ENCODE measurements around the gene EIF3B. TPM values are rescaled to one million over a fixed set of nuclear protein-coding genes. Genes with fewer than 3 reads are reported as not detected.

EIF3B gene
- total and polyA plus RNA-seq, 2 of the 4 experiments (the other 2 are of a cell fraction): 105 to 201 TPM

GRCh38 chr7:2358968-2359527, 4.4 kb downstream of the EIF3B start:
- Histone ChIP-seq H3K27ac (ENCODE audit: insufficient read depth, low read length) (no peak overlapping the region), H3K27me3 (ENCODE audit: control insufficient read depth, insufficient read depth, low read length) (no peaks in the 10 kb centered on the region), H4K5ac (ENCODE audit: low read depth, low read length) (no peak overlapping the region), H3K79me1 (ENCODE audit: low read depth in 1 of 2, low read length in 2 of 2) (peaks cover 12 to 56% of the 10 kb centered on the region in 2 experiments), H3K9me3 (ENCODE audit: control insufficient read depth, insufficient read depth, low read length) (no peaks in the 10 kb centered on the region), H3K23ac (ENCODE audit: low read depth, low read length) (no peak overlapping the region), H3K4me2 (ENCODE audit: low read depth, low read length) (no peak overlapping the region), H4K8ac (ENCODE audit: low read depth in 2 of 2, low read length in 2 of 2) (no peak overlapping the region), H3K9ac (ENCODE audit: low read depth, low read length) (no peak overlapping the region), H4K91ac (ENCODE audit: insufficient read depth, low read depth, low read length) (no peak overlapping the region), H3K4me3 (ENCODE audit: insufficient read depth, low read depth, low read length) (no peak overlapping the region), H2AK9ac (replicated peaks; ENCODE audit: low read depth, low read length, poor library complexity) (no peak overlapping the region), H3K36me3 (ENCODE audit: control insufficient read depth, insufficient read depth, low read length) (peaks cover 32% of the 10 kb centered on the region), H3K14ac (replicated peaks; ENCODE audit: low read depth, low read length) (no peak overlapping the region), H2AFZ (replicated peaks; ENCODE audit: low read length, poor library complexity) (no peak overlapping the region), H3K9me1 (ENCODE audit: insufficient read depth, low read length) (peaks cover 8% of the 10 kb centered on the region), H3K4ac (ENCODE audit: low read depth, low read length) (no peak overlapping the region), H4K20me1 (ENCODE audit: insufficient read depth, low read length) (peaks cover 72% of the 10 kb centered on the region), H3K18ac (ENCODE audit: low read depth, low read length) (no peak overlapping the region), H2BK15ac (ENCODE audit: low read depth, low read length) (no peak overlapping the region), H2BK120ac (ENCODE audit: low read depth, low read length) (no peak overlapping the region), H3K56ac (ENCODE audit: extremely low read depth, insufficient read depth, low read length) (no peak overlapping the region), H2BK20ac (ENCODE audit: low read depth, low read length) (no peak overlapping the region), H2AK5ac (ENCODE audit: low read depth, low read length) (0 out of 2 replicates have a peak overlapping the region, but pooled peaks have one; percentile 12), H3K4me1 (ENCODE audit: control insufficient read depth, insufficient read depth, low read length) (peaks cover 6% of the 10 kb centered on the region; the same call in 1 of the 2 replicates), H2BK5ac (ENCODE audit: low read depth, low read length, poor library complexity, severe bottlenecking) (no peak overlapping the region)
- TF ChIP-seq CTCF (conservative IDR thresholded peaks at IDR 0.05; ENCODE audit: low read depth, low read length): no peak
- TF ChIP-seq POLR2A (IDR thresholded peaks at IDR 0.05; ENCODE audit: low read depth, low read length): no peak
- no peak for TF ChIP-seq FOS (IDR thresholded peaks at IDR 0.05; ENCODE audit: low read depth, low read length)
- TF ChIP-seq MAFK (IDR thresholded peaks at IDR 0.05; ENCODE audit: low read depth, low read length): no peak
- no peak for TF ChIP-seq USF2 (IDR thresholded peaks at IDR 0.05; ENCODE audit: low read depth, low read length)
- no peak for TF ChIP-seq BHLHE40 (IDR thresholded peaks at IDR 0.05; ENCODE audit: low read depth, low read length)
- no peak for TF ChIP-seq RCOR1 (IDR thresholded peaks at IDR 0.05; ENCODE audit: insufficient replicate concordance, low read length)
- no peak for TF ChIP-seq CEBPB (IDR thresholded peaks at IDR 0.05; ENCODE audit: low read depth, low read length)
- no TSS peak for BruUV-seq (replicated peaks)
- intact Hi-C loops (cut with micrococcal nuclease): no loop called here
- DNase-seq (no peak), ATAC-seq (ENCODE audit: low read depth) (no peak)
- 70% methylated on average over 2 of the region's 8 CpGs; no CpG with 5 or more reads in 1 of the 2 experiments for WGBS, 2 experiments (ENCODE audit: extremely low coverage in 2 of 2, insufficient read length in 1 of 2)
- POLR2A ChIA-PET (ENCODE audit: unreplicated experiment): no interaction called here
- CTCF ChIA-PET: no interaction called here
- in situ Hi-C loops (cut with MboI; ENCODE audit: low sequenced_read_pairs): no loop called here
- dilution Hi-C loops (cut with HindIII; ENCODE audit: low sequenced_read_pairs, unreplicated experiment): no loop called here
